Type B pancreatic cell (in vitro differentiated cells): ENCODE measurements around the gene TALDO1. TPM values are rescaled to one million over a fixed set of nuclear protein-coding genes. Genes with fewer than 3 reads are reported as not detected.

Experiments
- DNase-seq: peaks from one replicate; pipeline ENCODE4 v3.0.0; 2021; ENCODE audit warnings: mixed read lengths; ENCODE audit not compliant: unreplicated experiment; ENCODE audit errors: extremely low spot score
- H3K27ac Mint-ChIP-seq: 2 replicates; pipeline ENCODE4 v1.8.0; 2021; ENCODE audit warnings: mild to moderate bottlenecking, mixed read lengths
- H3K27me3 Mint-ChIP-seq: 2 replicates; pipeline ENCODE4 v1.8.0; 2021; ENCODE audit warnings: mixed read lengths
- H3K36me3 Mint-ChIP-seq: 2 replicates; pipeline ENCODE4 v1.8.0; 2021; ENCODE audit warnings: mixed read lengths
- H3K4me1 Mint-ChIP-seq: one replicate; pipeline ENCODE4 v1.8.0; 2021; ENCODE audit warnings: mixed read lengths; ENCODE audit not compliant: unreplicated experiment
- H3K4me3 Mint-ChIP-seq: 2 replicates; pipeline ENCODE4 v1.8.0; 2021; ENCODE audit warnings: mild to moderate bottlenecking, mixed read lengths
- H3K9me3 Mint-ChIP-seq: 2 replicates; pipeline ENCODE4 v1.8.0; 2021; ENCODE audit warnings: mixed read lengths
- total RNA-seq: library from RNA; stranded (reverse); gene quantifications from 2 replicates; pipeline ENCODE4 v1.2.1, GENCODE V29; 2021; ENCODE audit warnings: low replicate concordance
- TF ChIP-seq, protein P1 (sequence below): fragments of 200-600 bp; sonication (generic); conservative IDR thresholded peaks from 2 replicates; pipeline ENCODE4 v1.5.0; 2021; ENCODE audit warnings: antibody characterized with exemption, mild to moderate bottlenecking

The TALDO1 gene
- total RNA-seq, 1 donor from 2014 or later: 189 TPM

- H3K4me3 Mint-ChIP-seq: peak overlapping the region; percentile 20
- no peaks in the 10 kb centered on the region for H3K27me3 Mint-ChIP-seq
- no peaks in the 10 kb centered on the region for H3K36me3 Mint-ChIP-seq
- no peaks in the 10 kb centered on the region for H3K9me3 Mint-ChIP-seq
- H3K4me1 Mint-ChIP-seq: peaks cover 3% of the 10 kb centered on the region
- TF ChIP-seq, protein P1, sequence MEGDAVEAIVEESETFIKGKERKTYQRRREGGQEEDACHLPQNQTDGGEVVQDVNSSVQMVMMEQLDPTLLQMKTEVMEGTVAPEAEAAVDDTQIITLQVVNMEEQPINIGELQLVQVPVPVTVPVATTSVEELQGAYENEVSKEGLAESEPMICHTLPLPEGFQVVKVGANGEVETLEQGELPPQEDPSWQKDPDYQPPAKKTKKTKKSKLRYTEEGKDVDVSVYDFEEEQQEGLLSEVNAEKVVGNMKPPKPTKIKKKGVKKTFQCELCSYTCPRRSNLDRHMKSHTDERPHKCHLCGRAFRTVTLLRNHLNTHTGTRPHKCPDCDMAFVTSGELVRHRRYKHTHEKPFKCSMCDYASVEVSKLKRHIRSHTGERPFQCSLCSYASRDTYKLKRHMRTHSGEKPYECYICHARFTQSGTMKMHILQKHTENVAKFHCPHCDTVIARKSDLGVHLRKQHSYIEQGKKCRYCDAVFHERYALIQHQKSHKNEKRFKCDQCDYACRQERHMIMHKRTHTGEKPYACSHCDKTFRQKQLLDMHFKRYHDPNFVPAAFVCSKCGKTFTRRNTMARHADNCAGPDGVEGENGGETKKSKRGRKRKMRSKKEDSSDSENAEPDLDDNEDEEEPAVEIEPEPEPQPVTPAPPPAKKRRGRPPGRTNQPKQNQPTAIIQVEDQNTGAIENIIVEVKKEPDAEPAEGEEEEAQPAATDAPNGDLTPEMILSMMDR: no peak
- DNase-seq: no peak
- H3K27ac Mint-ChIP-seq: no peak overlapping the region
Observed at GRCh38 chr11:801097-801780, 54.0 kb downstream of the TALDO1 start.

DNA sequence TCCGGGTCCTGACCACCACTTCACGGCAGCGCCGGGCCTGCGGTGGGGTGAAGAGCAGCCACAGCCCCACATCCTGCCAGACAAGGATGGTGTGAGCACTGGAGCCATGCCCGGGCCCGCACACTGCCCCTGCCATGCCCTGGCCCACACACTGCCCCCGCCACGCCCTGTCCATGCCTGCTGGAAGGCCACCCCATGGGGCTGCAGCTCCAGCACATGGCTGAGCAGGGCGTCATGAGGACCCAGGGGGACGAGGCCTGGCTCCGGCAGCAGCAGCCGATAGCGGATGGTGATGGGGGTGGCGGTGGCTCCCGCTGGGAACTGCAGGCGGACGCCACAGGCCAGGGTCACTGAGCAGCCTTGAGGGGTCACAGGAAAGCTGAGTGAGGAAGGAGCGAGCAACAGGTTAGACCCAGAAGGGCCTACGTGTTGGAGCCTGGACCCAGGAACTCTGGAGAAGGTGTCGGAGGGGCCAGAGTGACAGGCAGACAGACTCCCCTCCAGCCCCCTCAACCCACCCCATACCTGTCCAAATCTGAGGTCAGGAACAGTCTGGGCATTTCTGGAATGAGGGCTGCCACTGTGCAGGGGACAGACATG lies 54.9 kb downstream of the TALDO1 start:
- Mint-ChIP-seq H3K9me3 (no peaks in the 10 kb centered on the region), H3K27ac (no peak overlapping the region), H3K4me3 (no peak overlapping the region), H3K4me1 (no peaks in the 10 kb centered on the region), H3K27me3 (no peaks in the 10 kb centered on the region), H3K36me3 (no peaks in the 10 kb centered on the region)
- DNase-seq: no peak
- TF ChIP-seq, protein P1: no peak

- Mint-ChIP-seq H3K4me3 (peak overlapping the region; percentile 52), H3K36me3 (no peaks in the 10 kb centered on the region), H3K4me1 (no peaks in the 10 kb centered on the region), H3K9me3 (no peaks in the 10 kb centered on the region), H3K27me3 (no peaks in the 10 kb centered on the region), H3K27ac (no peak overlapping the region)
- no peak for DNase-seq
- TF ChIP-seq, protein P1: no peak
Observed at GRCh38 chr11:802693-803466, 55.6 kb downstream of the TALDO1 start.

- Mint-ChIP-seq H3K36me3 (no peaks in the 10 kb centered on the region), H3K4me3 (peak overlapping the region; percentile 52), H3K27ac (no peak overlapping the region), H3K4me1 (no peaks in the 10 kb centered on the region), H3K27me3 (no peaks in the 10 kb centered on the region), H3K9me3 (no peaks in the 10 kb centered on the region)
- TF ChIP-seq, protein P1: no peak
- no peak for DNase-seq
Observed at GRCh38 chr11:803467-803742, 56.1 kb downstream of the TALDO1 start.

DNA sequence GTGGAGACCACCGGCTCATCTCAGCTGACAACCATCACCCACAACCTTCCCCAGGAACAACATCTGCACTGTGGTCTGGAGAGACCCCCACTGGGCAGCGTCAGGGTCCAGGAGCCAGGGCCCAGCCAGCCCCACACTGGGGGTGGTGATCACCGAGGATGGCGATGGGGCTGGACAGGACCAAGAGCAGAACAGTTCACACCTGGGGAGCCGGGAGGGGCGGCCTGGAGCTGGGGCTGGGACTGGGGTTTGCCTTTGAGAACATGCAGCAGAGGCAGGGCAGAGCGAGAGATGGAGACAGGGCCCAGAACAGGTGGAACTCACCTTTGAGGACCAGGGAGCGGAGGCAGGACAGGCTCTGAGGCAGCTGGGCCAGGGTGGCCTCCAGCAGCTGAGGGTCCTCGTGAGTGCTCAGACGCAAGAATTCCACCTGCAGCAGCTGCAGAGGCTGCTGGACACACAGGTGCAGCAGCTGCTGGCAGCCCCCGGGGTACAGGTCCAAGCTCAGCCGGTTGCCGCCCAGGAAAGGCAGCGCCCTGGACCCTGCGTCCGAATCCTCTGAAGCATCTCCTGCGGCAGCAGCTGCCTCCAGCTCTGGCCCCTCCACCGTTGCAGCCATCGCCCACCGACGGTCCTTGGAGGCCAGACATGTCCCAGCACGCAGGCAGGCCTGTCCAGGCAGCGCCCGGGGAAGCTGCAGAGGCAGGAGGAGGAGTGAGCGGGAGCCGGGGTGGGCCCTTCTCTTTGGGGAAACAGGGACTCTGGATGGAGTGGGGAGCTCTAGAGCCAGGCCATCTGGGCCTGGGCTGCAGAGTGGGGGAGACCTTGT lies 56.7 kb downstream of the TALDO1 start:
- H3K4me1 Mint-ChIP-seq: no peaks in the 10 kb centered on the region
- no peaks in the 10 kb centered on the region for H3K27me3 Mint-ChIP-seq
- H3K27ac Mint-ChIP-seq: no peak overlapping the region
- H3K9me3 Mint-ChIP-seq: no peaks in the 10 kb centered on the region
- no peaks in the 10 kb centered on the region for H3K36me3 Mint-ChIP-seq
- TF ChIP-seq, protein P1: no peak
- DNase-seq: no peak
- peak overlapping the region; percentile 85 for H3K4me3 Mint-ChIP-seq
